MCF 10A (cell line): Measurements from ENCODE around the gene CNBP. TPM values are rescaled to one million over a fixed set of nuclear protein-coding genes. Genes with fewer than 3 reads are reported as not detected.

Source experiments
- BruUV-seq: library from RNA; stranded (reverse); fragments of 400-500 nt; replicated peaks from 2 replicates; lab custom pipeline; 2021; lab: Mats Ljungman, UMichigan
- CTCF ChIA-PET: fragments of 300-600 bp; sonication (Branson Sonifier 250); formaldehyde crosslinking; extraction: SDS; loops from one replicate; lab custom pipeline; 2021; ENCODE audit warnings: antibody characterized with exemption, inconsistent platforms; lab: Yijun Ruan, JAX
- POLR2A ChIA-PET: fragments of 300-600, 350-650 bp; sonication (Branson Sonifier 250); formaldehyde crosslinking; extraction: SDS; loops from one replicate; lab custom pipeline; 2020; ENCODE audit warnings: antibody characterized with exemption, inconsistent platforms; lab: Yijun Ruan, JAX
- DNase-seq: peaks from one replicate; pipeline ENCODE4 v3.0.0-alpha.2; 2018; ENCODE audit not compliant: unreplicated experiment
- H3K27ac Mint-ChIP-seq: one replicate; pipeline ENCODE4 v1.8.0; 2022; ENCODE audit warnings: mild to moderate bottlenecking, low read depth, mixed read lengths; ENCODE audit not compliant: unreplicated experiment
- H3K27me3 Mint-ChIP-seq: one replicate; pipeline ENCODE4 v1.8.0; 2022; ENCODE audit warnings: mixed read lengths; ENCODE audit not compliant: insufficient read depth, unreplicated experiment
- H3K36me3 Mint-ChIP-seq: one replicate; pipeline ENCODE4 v1.8.0; 2022; ENCODE audit warnings: mild to moderate bottlenecking, moderate library complexity, mixed read lengths; ENCODE audit not compliant: insufficient read depth, unreplicated experiment
- H3K4me1 Mint-ChIP-seq: one replicate; pipeline ENCODE4 v1.8.0; 2022; ENCODE audit warnings: mixed read lengths; ENCODE audit not compliant: insufficient read depth, unreplicated experiment
- H3K4me3 Mint-ChIP-seq: one replicate; pipeline ENCODE4 v1.8.0; 2022; ENCODE audit warnings: mild to moderate bottlenecking, moderate library complexity, mixed read lengths; ENCODE audit not compliant: unreplicated experiment
- H3K9me3 Mint-ChIP-seq: one replicate; pipeline ENCODE4 v1.8.0; 2022; ENCODE audit warnings: mixed read lengths; ENCODE audit not compliant: unreplicated experiment
- intact Hi-C: fragments of 100-400 bp; cut with micrococcal nuclease; formaldehyde crosslinking; loops from 2 replicates; pipeline ENCODE4 v1.14.1; 2022
- total RNA-seq: library from RNA; stranded (reverse); gene quantifications from 2 replicates; pipeline ENCODE4 v1.2.3, GENCODE V29; 2022
- TF ChIP-seq, protein P1 (sequence below): fragments of 200-600 bp; IDR thresholded peaks from one replicate; pipeline ENCODE4 v1.8.0; 2022; ENCODE audit warnings: antibody characterized with exemption, mild to moderate bottlenecking; ENCODE audit not compliant: unreplicated experiment

Gene CNBP
- total RNA-seq, 1 experiment from 2014 or later: 519 TPM

DNA sequence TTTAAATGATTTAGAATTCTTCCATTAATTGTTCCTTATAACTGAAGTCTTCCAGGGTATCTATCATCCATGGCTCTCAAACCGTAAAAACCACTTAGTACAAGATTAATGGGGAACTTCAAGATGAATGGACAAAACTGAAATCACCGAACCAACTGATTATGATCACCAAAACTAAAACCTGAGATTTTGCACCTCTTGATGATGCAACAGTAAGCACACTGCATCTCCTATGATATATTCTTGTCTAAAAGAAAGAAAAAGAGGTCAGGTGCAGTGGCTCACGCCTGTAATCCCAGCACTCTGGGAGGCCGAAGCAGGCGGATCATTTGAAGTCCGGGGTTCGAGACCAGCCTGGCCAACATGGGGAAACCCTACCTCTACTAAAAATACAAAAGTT, 19.2 kb downstream of the CNBP start:
- TF ChIP-seq, protein P1, sequence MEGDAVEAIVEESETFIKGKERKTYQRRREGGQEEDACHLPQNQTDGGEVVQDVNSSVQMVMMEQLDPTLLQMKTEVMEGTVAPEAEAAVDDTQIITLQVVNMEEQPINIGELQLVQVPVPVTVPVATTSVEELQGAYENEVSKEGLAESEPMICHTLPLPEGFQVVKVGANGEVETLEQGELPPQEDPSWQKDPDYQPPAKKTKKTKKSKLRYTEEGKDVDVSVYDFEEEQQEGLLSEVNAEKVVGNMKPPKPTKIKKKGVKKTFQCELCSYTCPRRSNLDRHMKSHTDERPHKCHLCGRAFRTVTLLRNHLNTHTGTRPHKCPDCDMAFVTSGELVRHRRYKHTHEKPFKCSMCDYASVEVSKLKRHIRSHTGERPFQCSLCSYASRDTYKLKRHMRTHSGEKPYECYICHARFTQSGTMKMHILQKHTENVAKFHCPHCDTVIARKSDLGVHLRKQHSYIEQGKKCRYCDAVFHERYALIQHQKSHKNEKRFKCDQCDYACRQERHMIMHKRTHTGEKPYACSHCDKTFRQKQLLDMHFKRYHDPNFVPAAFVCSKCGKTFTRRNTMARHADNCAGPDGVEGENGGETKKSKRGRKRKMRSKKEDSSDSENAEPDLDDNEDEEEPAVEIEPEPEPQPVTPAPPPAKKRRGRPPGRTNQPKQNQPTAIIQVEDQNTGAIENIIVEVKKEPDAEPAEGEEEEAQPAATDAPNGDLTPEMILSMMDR: no peak
- Mint-ChIP-seq H3K27me3 (no peaks in the 10 kb centered on the region), H3K9me3 (no peaks in the 10 kb centered on the region), H3K27ac (no peak overlapping the region), H3K4me3 (no peak overlapping the region), H3K36me3 (peaks cover 85% of the 10 kb centered on the region), H3K4me1 (peaks cover 25% of the 10 kb centered on the region)
- BruUV-seq: no TSS peak
- ChIA-PET POLR2A (interaction anchor here (0.8 to 3.3 kb wide), 2 partner anchors 17 to 146 kb away, joined by 3 to 82 read pairs; partner anchors contain the start of gene CNBP), CTCF (interaction anchor here (2.6 kb wide), 1 partner anchor 195 kb away, joined by 10 read pairs; no protein-coding TSS in a partner anchor)
- intact Hi-C loops: no loop called here
- DNase-seq: no peak

DNA sequence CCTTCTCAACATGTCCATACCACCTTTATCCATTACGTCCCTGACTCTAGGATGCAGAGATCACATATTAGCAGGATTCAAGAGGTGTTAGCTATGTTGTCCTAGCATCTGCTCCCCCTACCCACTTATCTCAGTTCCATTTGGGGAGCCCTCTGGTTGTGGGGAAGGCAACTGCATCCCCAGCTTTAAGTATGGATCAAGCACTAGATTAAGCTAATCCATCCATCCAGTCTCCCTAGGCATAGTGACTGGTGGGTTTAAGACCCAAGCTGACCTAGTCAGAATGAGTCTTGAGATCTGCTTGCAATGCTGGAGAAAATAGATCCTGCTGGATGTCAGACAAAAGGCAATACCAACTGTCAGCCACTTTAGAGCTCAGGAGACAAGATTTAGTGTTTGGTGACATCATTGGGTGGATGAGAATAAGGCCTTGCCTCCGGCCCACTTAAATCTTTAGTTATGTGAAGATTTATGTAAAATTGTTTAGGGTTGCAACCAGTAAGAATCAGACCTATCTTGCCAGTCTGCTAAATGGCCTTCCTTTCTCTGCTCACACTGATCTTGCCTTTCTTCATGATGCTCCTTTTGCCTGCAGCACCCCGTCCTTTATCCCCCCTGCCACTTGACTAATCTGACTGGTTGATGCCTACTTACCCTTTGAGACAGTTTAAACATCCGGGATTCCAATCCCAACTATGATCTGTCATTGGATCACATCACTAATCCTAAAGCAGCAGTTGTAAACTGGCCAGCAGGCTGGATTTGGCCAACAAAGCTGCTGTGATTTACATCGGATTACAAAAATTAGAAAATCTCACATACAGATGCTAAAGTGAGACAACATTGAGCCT, 20.7 kb downstream of the CNBP start:
- H3K4me3 Mint-ChIP-seq: peak overlapping the region; percentile 98
- BruUV-seq: no TSS peak
- CTCF ChIA-PET: interaction anchor here (0.6 to 2.3 kb wide), 20 partner anchors 9 to 273 kb away, joined by 3 to 24 read pairs (median 4); partner anchors contain the start of gene COPG1

DNA sequence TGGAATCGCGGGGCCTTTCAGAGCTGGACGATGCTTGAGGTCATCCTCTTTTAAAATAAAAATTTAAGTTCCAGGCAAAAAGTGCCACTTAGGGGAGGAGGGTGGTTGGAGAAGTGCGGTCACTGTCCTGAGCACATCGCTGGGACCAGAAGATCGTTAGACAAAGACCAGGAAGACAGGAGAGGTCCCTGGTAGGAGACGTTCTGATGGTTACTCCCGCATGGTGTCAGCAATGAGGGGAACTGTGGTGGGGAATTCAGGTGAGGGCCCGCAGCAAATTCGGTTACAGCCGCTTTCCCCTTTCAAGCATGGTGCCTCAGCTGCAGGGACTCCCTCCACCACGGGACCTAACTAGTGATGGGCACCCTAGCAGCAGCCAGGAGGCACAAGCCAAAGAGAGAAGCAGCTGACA, 21.8 kb downstream of the CNBP start:
- Mint-ChIP-seq H3K27ac (peak overlapping the region; percentile 100), H3K36me3 (peaks cover 85% of the 10 kb centered on the region), H3K4me1 (peaks cover 31% of the 10 kb centered on the region), H3K4me3 (peak overlapping the region; percentile 98), H3K9me3 (no peaks in the 10 kb centered on the region), H3K27me3 (no peaks in the 10 kb centered on the region)
- POLR2A ChIA-PET: interaction anchor here (0.7 to 3.3 kb wide), 15 partner anchors 9 to 311 kb away, joined by 3 to 82 read pairs (median 17); partner anchors contain the start of genes CNBP, HMCES and RAB43
- intact Hi-C loops: loop anchor here (1.0 to 2.0 kb wide), 3 partner anchors 83 to 191 kb away; no protein-coding TSS in a partner anchor
- no TSS peak for BruUV-seq
- TF ChIP-seq, protein P1: no peak
- CTCF ChIA-PET: interaction anchor here (0.6 to 2.3 kb wide), 20 partner anchors 8 to 191 kb away, joined by 3 to 24 read pairs (median 4); partner anchors contain the start of gene COPG1
- peak; percentile 51 for DNase-seq

More for the DNA sequence above, 20.7 kb downstream of the CNBP start:
- H3K9me3 Mint-ChIP-seq: no peaks in the 10 kb centered on the region
- H3K36me3 Mint-ChIP-seq: peaks cover 85% of the 10 kb centered on the region
- no peaks in the 10 kb centered on the region for H3K27me3 Mint-ChIP-seq
- POLR2A ChIA-PET: interaction anchor here (0.6 to 3.3 kb wide), 16 partner anchors 8 to 192 kb away, joined by 3 to 82 read pairs (median 12); partner anchors contain the start of genes CNBP, HMCES and RAB43
- TF ChIP-seq, protein P1: peak; percentile 24
- intact Hi-C loops: loop anchor here (2.0 kb wide), 1 partner anchor 192 kb away; no protein-coding TSS in a partner anchor
- peak overlapping the region; percentile 100 for H3K27ac Mint-ChIP-seq
- DNase-seq: peak; percentile 40
- peaks cover 31% of the 10 kb centered on the region for H3K4me1 Mint-ChIP-seq
